ENCODE data around the gene ASTN2.

The ASTN2 gene

GRCh38 chr9:117437283-117437682, 22.4 kb upstream of the ASTN2 start:
- Histone ChIP-seq H3K27me3 (ENCODE audit: control insufficient read depth in 1 of 2, insufficient read depth in 2 of 2, low read length in 2 of 2) (no peaks in the 10 kb centered on the region), H3K9ac (ENCODE audit: low read length) (no peak overlapping the region), H3K4me1 (ENCODE audit: insufficient read depth, low read length) (no peaks in the 10 kb centered on the region), H3K27ac (ENCODE audit: low read depth, low read length) (no peak overlapping the region), H3K9me3 (ENCODE audit: low read length) (no peaks in the 10 kb centered on the region), H3K36me3 (ENCODE audit: insufficient read depth, low read length) (no peaks in the 10 kb centered on the region), H3K4me3 (ENCODE audit: low read depth in 1 of 2, low read length in 2 of 2) (no peak overlapping the region)

DNA sequence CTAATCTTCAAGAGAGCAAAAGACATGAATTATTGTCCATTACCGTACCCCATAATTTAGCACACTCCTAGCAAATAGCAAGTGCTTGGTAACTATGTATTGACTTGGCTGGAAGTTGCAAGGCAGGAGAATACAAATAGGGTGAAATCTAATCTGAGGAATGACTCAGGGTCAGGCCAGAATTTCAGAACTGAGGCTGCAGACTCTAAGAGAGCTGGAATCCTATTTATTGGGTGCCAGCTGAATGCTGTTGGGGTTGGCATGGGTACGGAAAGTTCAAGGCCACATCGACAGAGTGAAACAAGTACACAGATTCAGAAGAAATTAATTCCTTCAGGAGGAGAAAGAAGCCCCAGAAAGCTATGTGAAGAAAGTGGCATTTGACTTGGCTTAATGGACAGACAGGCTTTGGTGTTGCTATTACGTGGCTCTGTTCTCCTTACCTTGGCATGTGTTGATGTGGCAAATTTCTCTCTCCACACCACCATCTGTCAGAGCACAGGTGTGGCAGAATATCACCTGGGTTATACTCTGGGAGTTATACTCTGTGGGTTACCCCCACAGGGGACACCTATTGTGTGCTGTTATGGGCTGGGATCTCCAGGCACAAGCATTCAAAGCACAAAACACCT, 20.9 kb upstream of the ASTN2 start:
- Histone ChIP-seq H3K9ac (ENCODE audit: low read length) (no peak overlapping the region), H3K27me3 (ENCODE audit: control insufficient read depth in 1 of 2, insufficient read depth in 2 of 2, low read length in 2 of 2) (no peaks in the 10 kb centered on the region), H3K4me1 (ENCODE audit: insufficient read depth, low read length) (no peaks in the 10 kb centered on the region), H3K4me3 (ENCODE audit: low read depth in 1 of 2, low read length in 2 of 2) (no peak overlapping the region), H3K9me3 (ENCODE audit: low read length) (no peaks in the 10 kb centered on the region), H3K36me3 (ENCODE audit: insufficient read depth, low read length) (no peaks in the 10 kb centered on the region), H3K27ac (ENCODE audit: low read depth, low read length) (no peak overlapping the region)

DNA sequence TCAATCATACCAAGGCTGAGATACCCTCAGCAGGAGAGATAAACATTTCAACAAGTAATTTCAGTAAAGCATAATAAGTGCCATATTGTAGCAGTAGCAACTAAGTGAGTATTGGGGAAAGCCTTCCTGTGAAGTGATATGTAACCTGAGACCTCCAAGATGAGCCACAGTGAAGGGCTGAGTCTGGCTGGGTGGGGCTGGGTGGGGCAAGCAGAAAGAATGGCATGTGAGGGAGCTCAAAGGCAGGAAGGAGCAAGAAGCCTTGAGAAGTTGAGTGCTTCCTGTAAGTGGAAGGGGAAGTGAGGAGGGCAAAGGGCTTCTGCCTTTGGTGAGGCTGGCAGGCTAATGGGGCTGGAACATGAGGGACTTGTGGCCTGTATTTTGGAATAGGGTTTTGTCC, 19.7 kb upstream of the ASTN2 start:
- no peaks in the 10 kb centered on the region for H3K27me3 ChIP-seq (ENCODE audit: control insufficient read depth in 1 of 2, insufficient read depth in 2 of 2, low read length in 2 of 2)
- no peaks in the 10 kb centered on the region for H3K4me1 ChIP-seq (ENCODE audit: insufficient read depth, low read length)
- no peaks in the 10 kb centered on the region for H3K9me3 ChIP-seq (ENCODE audit: low read length)
- H3K9ac ChIP-seq (ENCODE audit: low read length): no peak overlapping the region
- H3K27ac ChIP-seq (ENCODE audit: low read depth, low read length): no peak overlapping the region
- H3K36me3 ChIP-seq (ENCODE audit: insufficient read depth, low read length): no peaks in the 10 kb centered on the region
- no peak overlapping the region for H3K4me3 ChIP-seq (ENCODE audit: low read depth in 1 of 2, low read length in 2 of 2)

DNA sequence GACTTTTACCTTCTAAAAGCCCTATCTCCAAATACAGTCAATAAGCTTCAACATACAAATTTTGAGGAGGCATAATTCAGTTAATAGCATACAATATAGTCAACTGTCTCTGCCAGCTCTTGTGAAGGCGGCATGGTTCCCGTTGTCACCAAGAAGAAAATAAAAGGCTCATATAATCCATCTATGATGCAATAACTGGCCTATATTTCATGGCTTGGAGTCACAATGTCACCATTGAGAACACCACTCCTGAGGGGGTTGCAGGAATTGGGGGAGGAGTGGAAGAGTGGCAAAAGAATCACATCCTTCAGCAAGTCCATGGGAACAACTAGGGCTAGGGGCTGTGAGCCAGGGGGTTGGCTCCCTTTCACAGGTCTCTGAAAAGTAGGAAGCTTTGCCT, 16.0 kb upstream of the ASTN2 start:
- Histone ChIP-seq H3K27me3 (ENCODE audit: control insufficient read depth in 1 of 2, insufficient read depth in 2 of 2, low read length in 2 of 2) (no peaks in the 10 kb centered on the region), H3K9me3 (ENCODE audit: low read length) (no peaks in the 10 kb centered on the region), H3K27ac (ENCODE audit: low read depth, low read length) (no peak overlapping the region), H3K4me3 (ENCODE audit: low read depth in 1 of 2, low read length in 2 of 2) (no peak overlapping the region), H3K4me1 (ENCODE audit: insufficient read depth, low read length) (no peaks in the 10 kb centered on the region), H3K9ac (ENCODE audit: low read length) (no peak overlapping the region), H3K36me3 (ENCODE audit: insufficient read depth, low read length) (no peaks in the 10 kb centered on the region)

DNA sequence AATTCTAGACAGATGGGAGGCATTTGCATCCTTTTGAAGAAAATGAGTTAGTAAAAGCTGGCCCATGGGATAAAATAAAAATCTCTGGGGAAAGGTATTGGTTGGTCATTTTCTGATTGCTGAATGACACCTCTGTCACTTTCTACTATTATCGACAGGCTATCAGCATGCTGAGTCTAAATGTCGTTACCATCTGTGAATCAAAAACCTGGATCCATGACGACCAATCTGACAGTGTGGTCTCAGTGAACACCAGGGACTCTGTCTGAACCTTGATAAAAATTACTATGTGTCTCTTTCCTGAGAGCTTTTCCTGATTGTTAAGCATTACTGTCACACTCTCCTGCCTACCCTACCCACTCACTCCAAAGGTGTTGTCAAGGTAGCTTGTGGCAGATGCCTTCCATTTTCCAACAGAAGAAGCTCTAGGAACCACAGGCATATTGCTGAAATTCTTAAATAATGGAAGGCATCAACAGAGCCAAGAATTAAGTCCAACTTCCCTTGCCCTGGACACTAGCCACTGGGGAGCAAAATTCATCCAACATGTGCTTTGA, 12.6 kb upstream of the ASTN2 start:
- no peaks in the 10 kb centered on the region for H3K36me3 ChIP-seq (ENCODE audit: insufficient read depth, low read length)
- no peak overlapping the region for H3K27ac ChIP-seq (ENCODE audit: low read depth, low read length)
- no peaks in the 10 kb centered on the region for H3K27me3 ChIP-seq (ENCODE audit: control insufficient read depth in 1 of 2, insufficient read depth in 2 of 2, low read length in 2 of 2)
- no peaks in the 10 kb centered on the region for H3K4me1 ChIP-seq (ENCODE audit: insufficient read depth, low read length)
- H3K9me3 ChIP-seq (ENCODE audit: low read length): no peaks in the 10 kb centered on the region
- no peak overlapping the region for H3K9ac ChIP-seq (ENCODE audit: low read length)
- no peak overlapping the region for H3K4me3 ChIP-seq (ENCODE audit: low read depth in 1 of 2, low read length in 2 of 2)

DNA sequence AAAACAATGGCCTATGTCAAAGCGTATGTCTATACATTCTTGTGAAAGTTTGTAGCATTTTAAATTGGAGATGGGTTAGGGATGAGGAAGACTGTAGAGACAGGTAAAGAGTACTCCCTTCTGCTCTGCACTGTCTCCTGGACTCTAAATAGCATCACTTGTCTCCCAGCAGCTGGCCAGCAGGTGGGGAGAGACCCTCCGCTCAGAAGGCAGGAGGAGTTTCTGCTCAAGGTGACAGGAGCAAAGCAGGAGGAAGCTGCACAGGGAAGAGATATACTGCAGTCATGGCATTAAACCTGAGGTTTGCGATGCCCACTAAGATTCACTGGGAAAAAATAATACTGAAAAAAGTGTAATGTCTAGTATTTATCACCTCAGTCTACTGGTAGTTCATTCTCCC, 10.7 kb upstream of the ASTN2 start:
- Histone ChIP-seq H3K36me3 (ENCODE audit: insufficient read depth, low read length) (no peaks in the 10 kb centered on the region), H3K27me3 (ENCODE audit: control insufficient read depth in 1 of 2, insufficient read depth in 2 of 2, low read length in 2 of 2) (no peaks in the 10 kb centered on the region), H3K9me3 (ENCODE audit: low read length) (no peaks in the 10 kb centered on the region), H3K4me3 (ENCODE audit: low read depth in 1 of 2, low read length in 2 of 2) (no peak overlapping the region), H3K9ac (ENCODE audit: low read length) (no peak overlapping the region), H3K27ac (ENCODE audit: low read depth, low read length) (no peak overlapping the region), H3K4me1 (ENCODE audit: insufficient read depth, low read length) (no peaks in the 10 kb centered on the region)

GRCh38 chr9:117424291-117424690, 9.4 kb upstream of the ASTN2 start:
- no peak overlapping the region for H3K9ac ChIP-seq (ENCODE audit: low read length)
- no peaks in the 10 kb centered on the region for H3K4me1 ChIP-seq (ENCODE audit: insufficient read depth, low read length)
- H3K36me3 ChIP-seq (ENCODE audit: insufficient read depth, low read length): no peaks in the 10 kb centered on the region
- H3K4me3 ChIP-seq (ENCODE audit: low read depth in 1 of 2, low read length in 2 of 2): no peak overlapping the region
- H3K27me3 ChIP-seq (ENCODE audit: control insufficient read depth in 1 of 2, insufficient read depth in 2 of 2, low read length in 2 of 2): no peaks in the 10 kb centered on the region
- no peaks in the 10 kb centered on the region for H3K9me3 ChIP-seq (ENCODE audit: low read length)
- H3K27ac ChIP-seq (ENCODE audit: low read depth, low read length): no peak overlapping the region

DNA sequence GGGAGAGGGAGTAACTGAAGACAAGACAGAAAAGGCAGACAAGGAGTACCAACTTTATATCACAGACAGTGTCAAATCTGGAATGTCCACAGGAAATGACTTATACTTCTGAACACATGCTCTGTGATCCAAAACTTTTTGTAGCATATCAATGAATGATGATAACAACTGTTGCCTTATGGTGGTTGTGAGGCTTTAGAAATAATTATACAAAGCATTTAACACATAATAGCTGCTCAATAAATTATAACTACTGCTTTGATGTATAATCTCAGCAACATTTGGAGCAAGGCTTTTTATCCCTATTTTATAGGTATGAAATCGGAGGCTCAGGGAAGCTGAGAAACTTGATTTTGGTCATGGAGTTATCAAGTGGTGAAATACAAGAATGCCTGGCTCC, 3.3 kb upstream of the ASTN2 start:
- no peak overlapping the region for H3K4me3 ChIP-seq (ENCODE audit: low read depth in 1 of 2, low read length in 2 of 2)
- peaks cover 7 to 24% of the 10 kb centered on the region in 2 donors for H3K27me3 ChIP-seq (ENCODE audit: control insufficient read depth in 1 of 2, insufficient read depth in 2 of 2, low read length in 2 of 2)
- H3K9me3 ChIP-seq (ENCODE audit: low read length): no peaks in the 10 kb centered on the region

GRCh38 chr9:117416856-117417255, 2.0 kb upstream of the ASTN2 start:
- no peak overlapping the region for H3K4me3 ChIP-seq (ENCODE audit: low read depth in 1 of 2, low read length in 2 of 2)
- no peaks in the 10 kb centered on the region for H3K36me3 ChIP-seq (ENCODE audit: insufficient read depth, low read length)
- peaks cover 15 to 36% of the 10 kb centered on the region in 2 donors for H3K27me3 ChIP-seq (ENCODE audit: control insufficient read depth in 1 of 2, insufficient read depth in 2 of 2, low read length in 2 of 2)
- H3K4me1 ChIP-seq (ENCODE audit: insufficient read depth, low read length): peaks cover 12% of the 10 kb centered on the region
- no peak overlapping the region for H3K27ac ChIP-seq (ENCODE audit: low read depth, low read length)
- no peaks in the 10 kb centered on the region for H3K9me3 ChIP-seq (ENCODE audit: low read length)
- no peak overlapping the region for H3K9ac ChIP-seq (ENCODE audit: low read length)

More for the DNA sequence above, 3.3 kb upstream of the ASTN2 start:
- Histone ChIP-seq H3K36me3 (ENCODE audit: insufficient read depth, low read length) (no peaks in the 10 kb centered on the region), H3K4me1 (ENCODE audit: insufficient read depth, low read length) (peaks cover 10% of the 10 kb centered on the region), H3K27ac (ENCODE audit: low read depth, low read length) (no peak overlapping the region), H3K9ac (ENCODE audit: low read length) (no peak overlapping the region)

DNA sequence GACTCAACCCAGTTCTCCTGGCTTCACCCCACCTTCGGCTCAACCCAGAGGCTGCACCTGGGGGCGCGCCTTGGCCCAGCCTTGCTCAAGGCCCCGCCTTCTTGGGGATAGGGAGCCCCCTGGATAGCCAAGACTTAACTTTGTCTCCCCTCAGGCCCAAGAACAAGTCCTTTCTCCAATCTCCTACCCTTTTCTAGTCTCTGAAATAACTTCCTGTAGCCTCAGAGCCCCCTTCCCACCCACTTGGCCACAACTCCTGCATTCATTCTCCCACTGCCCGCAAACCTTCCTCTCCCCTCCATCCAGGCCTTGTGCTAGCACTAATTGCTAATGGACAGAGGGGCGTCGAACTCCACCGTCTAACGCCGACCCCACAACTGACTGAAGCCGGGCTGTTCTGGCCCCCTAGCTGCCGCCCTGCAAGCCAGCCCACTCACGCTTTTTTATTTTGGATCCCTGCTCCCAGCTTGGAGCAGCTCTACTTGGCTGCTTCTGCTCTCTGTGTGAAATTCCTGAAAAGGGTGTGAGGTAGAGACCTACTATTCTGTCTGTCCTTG, 579 bp upstream of the ASTN2 start:
- H3K36me3 ChIP-seq (ENCODE audit: insufficient read depth, low read length): no peaks in the 10 kb centered on the region
- H3K4me3 ChIP-seq (ENCODE audit: low read depth in 1 of 2, low read length in 2 of 2): peak overlapping the region in 1 of 2 donors; percentile 42
- H3K27me3 ChIP-seq (ENCODE audit: control insufficient read depth in 1 of 2, insufficient read depth in 2 of 2, low read length in 2 of 2): peaks cover 15 to 36% of the 10 kb centered on the region in 2 donors
- H3K27ac ChIP-seq (ENCODE audit: low read depth, low read length): no peak overlapping the region
- H3K9ac ChIP-seq (ENCODE audit: low read length): no peak overlapping the region
- H3K9me3 ChIP-seq (ENCODE audit: low read length): no peaks in the 10 kb centered on the region
- H3K4me1 ChIP-seq (ENCODE audit: insufficient read depth, low read length): peaks cover 12% of the 10 kb centered on the region

- Histone ChIP-seq H3K27ac (ENCODE audit: low read depth, low read length) (no peak overlapping the region), H3K9ac (ENCODE audit: low read length) (no peak overlapping the region), H3K9me3 (ENCODE audit: low read length) (no peaks in the 10 kb centered on the region), H3K4me1 (ENCODE audit: insufficient read depth, low read length) (peaks cover 12% of the 10 kb centered on the region), H3K4me3 (ENCODE audit: low read depth in 1 of 2, low read length in 2 of 2) (no peak overlapping the region), H3K36me3 (ENCODE audit: insufficient read depth, low read length) (no peaks in the 10 kb centered on the region), H3K27me3 (ENCODE audit: control insufficient read depth in 1 of 2, insufficient read depth in 2 of 2, low read length in 2 of 2) (peaks cover 15 to 39% of the 10 kb centered on the region in 2 donors)
These were observed 494 bp downstream of the ASTN2 start for GRCh38 chr9:117414220-117414905.

Measured in muscle layer of colon (tissue), 2 donors.